T1000 (cell line): Measurements from ENCODE around the gene JAM2.
"Not testable (repeated sequence)": the region's sequence is repeated elsewhere in the genome, so short reads cannot be mapped to it uniquely, and the experiment has no call there.

Experiments used
- DNase-seq: peaks from one replicate; lab custom pipeline; 2025; ENCODE audit warnings: mixed read lengths; lab: John Stamatoyannopoulos, UW

The JAM2 gene

DNA sequence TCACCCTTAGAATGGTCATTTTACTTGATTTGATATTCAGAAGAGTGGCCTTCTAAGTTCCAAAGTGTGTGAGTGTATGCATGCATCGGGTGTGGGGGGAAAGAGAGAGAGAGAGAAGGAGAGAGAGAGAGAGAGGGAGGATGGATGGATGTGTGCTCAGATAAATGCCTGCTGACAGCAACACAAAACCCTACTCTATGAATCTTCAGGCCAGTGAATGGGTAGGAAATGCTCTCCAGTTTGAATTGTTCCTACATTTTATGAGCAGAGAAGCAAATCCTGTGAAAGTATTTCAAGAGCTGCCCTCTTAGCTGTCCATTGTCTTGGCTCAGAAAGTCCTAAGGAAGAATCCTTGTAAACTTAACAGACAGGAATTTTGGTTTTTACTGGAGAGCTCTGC lies 7.4 kb downstream of the JAM2 start:
- DNase-seq, result no peak

DNA sequence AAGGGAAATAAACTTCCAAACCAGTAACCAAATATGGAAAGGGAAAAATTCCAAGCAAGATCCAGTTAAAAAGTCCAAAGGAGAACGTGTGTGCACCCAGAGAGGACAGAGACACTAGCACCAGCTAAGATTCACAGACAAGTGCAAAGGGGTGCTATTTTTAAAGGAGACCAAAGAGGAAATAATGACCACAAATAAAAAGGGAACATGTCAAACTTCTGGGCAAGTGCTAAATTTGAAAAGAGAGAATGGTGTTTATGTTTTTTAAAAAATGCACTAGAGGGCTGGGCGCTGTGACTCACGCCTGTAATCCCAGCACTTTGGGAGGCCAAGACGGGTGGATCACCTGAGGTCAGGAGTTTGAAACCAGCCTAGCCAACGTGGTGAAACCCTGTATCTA lies 8.6 kb downstream of the JAM2 start:
- DNase-seq, result no peak

DNA sequence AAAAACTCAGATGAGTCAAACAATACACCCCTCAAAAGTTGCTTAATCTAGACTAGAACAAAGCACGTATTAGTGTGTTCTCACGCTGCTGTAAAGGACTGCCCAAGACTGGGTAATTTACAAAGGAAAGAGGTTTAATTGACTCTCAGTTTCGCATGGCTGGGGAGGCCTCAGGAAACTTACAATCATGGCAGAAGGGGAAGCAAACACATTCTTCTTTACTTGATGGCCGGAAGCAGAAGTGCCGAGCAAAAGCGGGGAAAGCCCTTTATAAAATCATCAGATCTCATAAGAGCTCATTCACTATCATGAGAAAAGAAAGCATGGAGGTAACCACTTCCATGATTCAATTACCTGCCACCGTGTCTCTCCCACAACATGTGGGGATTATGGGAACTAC lies 10.1 kb downstream of the JAM2 start:
- no peak for DNase-seq

DNA sequence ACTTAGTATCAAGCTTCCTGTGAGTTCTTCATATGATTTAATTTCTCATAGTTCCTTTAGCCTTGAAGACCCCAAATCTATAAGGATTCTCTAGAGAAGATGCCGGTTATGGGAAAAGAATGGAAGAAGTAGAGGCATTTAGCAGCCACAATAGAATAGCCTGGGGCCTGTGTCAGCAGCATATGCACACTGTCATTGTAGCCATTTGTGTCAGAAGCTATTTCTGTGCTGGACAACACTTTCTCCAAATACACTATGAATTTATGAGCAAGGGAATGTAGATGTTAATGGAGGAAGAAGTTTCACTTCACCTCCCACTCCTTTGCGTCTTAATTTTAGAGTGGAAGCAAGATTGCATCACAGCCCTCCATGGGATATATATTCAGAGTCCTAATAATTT lies 17.4 kb downstream of the JAM2 start:
- no peak for DNase-seq

DNA sequence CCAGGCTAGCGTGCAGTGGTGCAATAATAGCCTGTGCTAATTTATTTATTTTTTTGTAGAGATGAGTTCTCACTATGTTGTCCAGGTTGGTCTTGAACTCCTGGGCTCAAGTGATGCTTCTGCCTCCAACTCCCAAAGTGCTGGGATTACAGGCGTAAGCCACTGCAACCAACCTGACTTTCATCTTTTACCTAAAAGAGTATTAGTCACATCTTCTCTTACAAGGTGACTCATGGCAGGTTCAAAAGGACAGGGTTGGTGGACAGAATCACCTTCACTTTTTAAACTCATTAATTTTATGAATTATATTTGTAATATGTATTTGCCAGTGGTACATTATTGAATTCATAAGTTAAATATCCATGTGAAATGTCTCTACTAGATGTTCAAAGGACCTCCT lies 18.1 kb downstream of the JAM2 start:
- no peak for DNase-seq

DNA sequence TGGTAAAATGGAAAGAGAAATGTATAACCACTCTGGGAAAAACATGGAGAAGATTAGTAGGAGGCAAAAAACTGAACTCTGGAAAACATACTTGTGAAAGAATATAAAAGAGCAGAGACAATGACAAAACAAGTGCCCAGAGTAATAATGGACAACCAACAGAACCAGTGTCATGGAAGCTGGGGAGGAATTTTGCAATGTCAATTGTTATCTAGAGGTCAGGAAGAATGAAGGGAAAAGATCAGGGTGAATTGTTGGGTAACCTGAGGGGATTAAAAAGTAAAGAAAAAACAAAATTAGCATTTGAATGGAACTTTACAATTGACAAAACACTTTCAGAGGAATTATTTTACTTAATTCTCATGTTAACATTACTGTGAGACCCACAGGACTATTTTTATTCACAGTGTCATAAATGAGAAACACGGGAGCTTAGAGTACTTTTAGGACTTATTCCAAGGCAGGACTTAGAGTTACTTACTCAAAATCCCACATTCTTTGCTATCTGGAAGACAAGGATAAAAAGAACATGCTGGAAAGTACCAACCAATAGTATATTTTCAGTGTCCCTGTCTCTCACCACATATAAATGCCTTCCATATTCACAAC lies 19.5 kb downstream of the JAM2 start:
- no peak for DNase-seq

DNA sequence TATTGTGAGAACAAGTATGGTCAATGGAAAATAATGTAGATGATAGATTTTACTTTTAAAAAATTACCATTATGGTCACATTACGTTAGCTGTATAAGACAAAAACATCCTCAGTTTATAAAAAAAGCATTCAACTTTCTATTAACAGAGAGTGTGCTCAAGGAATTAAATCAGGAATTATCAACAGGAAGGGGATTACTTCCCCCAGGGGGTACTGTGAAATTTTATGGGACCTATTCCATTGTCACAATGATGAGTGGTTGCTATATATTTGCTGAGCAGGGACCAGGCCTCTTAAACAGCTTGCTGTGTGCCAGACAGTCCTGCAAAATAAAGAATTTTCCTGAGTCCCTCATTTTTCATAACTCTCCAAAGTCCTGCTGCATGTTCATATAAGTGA lies 21.2 kb downstream of the JAM2 start:
- DNase-seq, result no peak

DNA sequence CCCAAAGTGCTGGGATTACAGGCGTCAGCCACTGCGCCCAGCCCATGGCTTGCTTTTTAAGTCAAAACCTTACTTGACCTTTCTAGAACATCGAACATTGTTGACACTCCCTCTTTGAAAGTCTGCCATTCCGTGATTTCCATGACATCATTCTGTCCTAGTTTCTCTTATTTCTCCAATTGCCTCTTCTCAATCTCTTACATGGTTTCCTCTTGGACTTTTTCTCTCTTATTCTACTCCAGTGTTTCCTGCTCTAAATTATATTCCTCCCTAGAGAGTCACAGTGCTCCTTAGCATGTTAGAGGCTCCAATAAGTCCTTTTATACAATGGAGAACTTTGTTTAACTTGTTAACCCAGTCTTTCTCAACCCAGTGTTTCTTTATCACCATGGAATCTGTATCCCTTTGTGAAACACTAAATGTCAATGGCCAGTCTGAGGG lies 25.5 kb downstream of the JAM2 start:
- no peak for DNase-seq

DNA sequence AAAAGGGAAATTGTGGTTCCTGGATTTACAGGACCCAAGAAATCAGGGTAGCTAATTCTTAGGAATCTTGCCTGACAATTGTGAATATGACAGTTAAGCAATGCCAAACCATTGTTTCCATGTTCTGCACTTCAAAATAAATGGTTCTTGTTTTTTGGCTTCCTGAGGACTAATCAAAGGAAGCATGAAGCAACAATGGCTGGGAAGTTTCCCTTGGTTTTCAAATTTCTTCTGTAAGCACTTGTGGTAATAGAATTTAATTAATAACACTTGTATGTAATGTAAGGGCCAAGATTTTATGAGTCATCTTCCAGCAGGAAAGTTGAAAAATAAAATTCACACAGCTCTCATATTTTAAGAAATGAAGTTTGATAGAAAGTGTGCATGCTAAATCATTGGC lies 31.7 kb downstream of the JAM2 start:
- DNase-seq, result no peak

DNA sequence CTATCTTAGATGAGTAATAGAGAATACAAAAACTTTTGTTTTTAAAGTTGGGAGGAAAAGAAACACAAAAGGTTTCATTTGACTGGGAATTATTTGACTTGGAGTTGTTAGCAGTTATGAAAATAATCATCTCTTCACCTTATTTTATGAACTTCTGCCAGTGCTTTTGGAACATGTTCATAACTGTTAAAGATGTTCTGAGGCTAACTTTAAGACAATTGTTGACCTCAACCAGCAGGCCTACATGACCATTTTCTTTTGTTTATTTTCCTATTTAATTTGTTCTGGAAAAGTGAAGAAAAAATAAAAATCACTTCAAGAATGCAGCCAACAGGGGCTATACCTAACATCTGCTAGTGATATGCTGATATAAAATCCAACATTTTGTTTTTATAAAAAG lies 37.4 kb downstream of the JAM2 start:
- no peak for DNase-seq

DNA sequence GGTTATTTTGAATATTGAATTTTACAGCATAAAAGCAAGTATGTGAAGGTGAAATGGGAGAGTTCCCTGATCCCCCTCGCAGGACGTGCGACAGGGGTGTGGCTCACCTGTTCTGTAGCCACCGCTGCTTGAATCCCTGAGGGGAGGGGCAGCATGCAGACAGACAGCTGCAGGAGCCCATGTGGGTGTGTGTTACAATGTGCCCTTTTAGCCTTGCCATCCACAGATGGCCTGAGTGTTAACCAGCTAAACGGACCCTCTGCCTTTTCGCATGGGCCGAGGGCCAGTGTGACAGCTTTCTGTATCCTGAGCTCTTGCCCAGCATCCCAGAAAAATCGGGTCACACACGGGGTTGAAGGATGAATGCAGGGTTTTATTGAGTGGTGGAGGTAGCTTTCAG lies 43.3 kb downstream of the JAM2 start:
- DNase-seq, result no peak

DNA sequence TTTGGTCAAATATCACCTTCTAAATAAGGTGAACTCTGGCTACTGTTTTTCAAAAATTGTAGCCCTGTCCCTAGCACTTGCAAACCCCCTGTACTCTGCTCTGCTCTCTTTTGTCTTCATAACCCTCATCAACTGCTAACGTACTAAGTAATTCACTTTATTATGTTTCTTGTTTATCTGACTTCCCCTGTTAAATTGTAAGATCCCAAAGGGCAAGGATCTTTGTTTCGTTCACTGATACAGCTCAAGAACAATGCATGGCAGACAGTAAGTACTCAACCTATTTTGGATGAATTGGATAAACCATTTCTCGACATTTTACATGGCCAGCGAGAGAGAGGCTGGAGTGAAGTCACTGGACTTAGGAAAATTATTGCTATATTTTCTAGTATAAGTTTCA lies 48.7 kb downstream of the JAM2 start:
- no peak for DNase-seq

DNA sequence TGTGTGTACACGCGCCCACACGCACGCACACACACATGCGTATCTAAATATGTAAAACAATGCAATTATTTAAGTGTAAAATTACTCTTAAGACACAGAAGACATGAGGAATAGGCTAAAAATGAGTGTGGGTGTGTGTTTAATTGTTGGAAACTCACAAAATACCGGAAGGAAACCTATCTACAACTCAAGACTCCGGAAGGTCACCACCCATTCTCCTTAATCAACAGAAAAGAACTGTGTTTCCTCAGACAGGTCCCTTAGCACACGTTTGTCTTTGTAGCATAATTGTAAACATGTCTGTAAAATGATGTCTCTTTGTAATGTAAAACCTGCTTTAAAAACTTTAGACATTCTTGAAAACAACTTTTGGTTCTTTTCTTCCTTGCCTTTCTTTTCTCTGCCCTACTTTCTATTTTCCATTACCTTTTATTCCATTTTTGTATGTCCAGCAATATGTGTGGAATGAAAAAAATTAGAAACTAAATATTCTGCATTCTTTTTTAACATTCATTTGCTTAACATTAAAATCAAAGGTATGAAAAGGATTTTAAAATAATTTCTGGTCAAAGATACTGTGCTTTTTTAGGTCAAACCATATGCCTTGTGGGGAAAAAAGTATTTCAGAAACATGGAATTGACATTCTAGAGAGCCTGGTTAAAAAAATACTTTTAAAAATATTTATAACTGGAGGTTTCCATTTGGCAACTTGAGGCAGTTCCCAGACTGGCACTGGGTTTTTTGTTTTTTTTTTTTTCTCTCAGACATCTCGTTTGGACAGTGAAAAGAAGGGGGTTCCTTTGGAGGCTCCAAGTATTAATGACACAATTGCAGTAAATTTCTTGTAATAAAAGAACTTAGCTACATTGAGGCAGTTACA lies 49.5 kb downstream of the JAM2 start:
- DNase-seq, result no peak

DNA sequence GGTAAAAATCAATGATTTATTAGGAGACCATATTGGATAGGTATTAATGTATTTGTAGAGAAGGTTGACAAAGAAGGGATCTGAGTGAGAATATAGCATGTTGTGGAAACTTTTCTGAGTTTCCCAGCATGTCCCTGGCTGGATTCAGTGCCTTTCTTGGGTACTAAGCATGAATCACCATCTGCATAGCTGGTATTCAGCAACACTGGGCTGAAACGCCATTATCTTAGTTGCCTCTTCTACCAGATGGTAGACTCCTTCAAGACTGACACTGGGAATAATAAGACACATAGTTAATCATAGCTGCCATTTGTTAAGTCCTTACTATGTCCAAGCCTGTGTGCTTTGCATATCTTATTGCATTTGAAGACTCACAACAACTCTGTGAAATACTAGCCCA lies 50.2 kb downstream of the JAM2 start:
- no peak for DNase-seq

DNA sequence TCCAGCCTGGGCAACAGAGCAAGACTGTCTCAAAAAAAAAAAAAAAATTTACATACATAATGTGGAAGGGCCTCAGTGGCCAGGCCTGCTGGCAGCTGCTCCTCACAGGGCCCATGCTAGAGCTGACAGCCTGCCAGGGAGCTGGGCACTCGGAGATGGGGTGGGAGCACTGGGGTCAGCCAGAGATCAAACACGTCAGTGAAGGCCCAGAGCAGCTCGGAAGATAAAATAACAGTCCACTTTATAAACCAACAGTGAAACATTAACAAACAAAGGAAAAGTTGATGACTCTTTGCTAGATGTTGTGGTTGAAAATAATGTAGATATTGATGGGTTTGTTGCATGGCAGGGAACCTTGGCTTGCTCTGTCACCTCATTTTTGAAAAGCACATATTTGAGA lies 52.9 kb downstream of the JAM2 start:
- no peak for DNase-seq

DNA sequence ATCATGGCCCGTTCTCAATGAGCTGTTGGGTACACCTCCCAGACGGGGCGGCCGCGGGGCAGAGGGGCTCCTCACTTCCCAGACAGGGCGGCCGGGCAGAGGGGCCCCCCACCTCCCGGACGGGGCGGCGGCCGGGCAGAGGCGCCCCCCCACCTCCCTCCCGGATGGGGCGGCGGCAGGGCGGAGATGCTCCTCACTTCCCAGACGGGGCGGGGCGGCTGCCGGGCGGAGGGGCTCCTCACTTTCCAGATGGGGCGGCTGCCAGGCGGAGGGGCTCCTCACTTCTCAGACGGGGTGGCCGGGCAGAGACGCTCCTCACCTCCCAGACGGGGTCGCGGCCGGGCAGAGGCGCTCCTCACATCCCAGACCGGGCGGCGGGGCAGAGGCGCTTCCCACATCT lies 56.4 kb downstream of the JAM2 start:
- DNase-seq, result not testable (repeated sequence)

DNA sequence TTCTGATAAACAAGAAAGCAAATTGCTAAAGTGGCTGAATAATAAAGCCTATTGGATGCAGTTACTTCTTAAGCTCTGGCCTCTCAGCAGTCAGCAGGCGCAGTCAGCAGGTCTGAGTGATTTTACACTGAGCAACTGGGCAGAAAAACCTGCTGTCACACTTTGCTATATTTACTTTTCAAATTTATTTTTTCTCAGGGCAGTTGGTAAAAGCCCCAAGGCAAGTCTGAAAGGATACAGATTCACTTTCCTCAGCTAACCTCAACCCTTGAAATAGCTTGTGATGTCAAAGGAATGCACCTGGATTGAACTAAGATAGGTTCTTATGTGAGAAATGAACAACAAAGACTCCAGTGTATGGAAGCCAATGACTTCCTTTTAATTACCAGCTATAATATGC lies 61.7 kb downstream of the JAM2 start:
- no peak for DNase-seq

DNA sequence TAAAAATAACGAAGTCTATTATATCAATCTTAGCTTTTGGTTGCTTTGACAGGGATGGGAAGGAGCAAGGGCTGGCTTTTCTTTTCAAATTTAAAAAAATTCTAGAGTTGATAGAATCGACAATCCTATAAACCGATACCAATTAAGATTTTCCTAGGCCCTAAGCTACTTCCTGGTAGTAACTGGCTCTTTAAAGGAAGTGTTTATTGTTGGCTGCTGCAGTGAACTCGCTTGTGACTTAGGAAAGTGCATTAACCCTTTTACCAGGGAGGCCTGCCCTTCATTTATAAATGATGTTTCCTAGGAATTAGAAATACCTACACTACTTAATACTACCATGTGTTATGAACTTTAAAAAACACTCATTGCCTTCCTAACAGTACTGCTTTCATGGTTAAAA lies 62.5 kb downstream of the JAM2 start:
- DNase-seq, result no peak

DNA sequence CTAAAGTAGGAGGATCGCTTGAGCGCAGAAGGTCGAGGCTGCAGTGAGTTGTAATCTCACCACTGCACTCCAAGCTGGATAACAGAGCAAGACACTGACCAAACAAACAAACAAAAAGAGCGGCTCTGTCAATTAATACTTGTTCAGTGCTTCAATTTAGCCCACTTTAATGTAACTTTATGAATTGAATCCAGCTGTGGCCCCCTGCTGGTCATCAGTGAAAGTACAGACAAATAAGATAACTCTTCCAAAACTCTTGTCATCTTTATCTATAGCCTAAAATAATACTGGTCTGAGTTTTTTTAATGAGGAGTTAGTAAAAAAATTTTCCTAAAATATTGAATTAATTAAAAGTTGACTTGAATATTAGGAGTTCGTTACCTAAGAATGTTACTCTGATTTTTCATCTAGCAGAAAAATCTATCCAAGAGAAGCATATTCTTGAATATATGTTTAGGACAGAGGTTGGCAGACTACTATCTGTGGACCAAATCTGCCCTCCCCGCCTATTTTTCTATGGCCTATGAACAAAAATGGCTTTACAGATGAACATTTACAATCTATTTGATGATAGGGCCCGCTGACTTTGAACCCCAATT lies 69.5 kb downstream of the JAM2 start:
- DNase-seq, result peak; percentile 9

DNA sequence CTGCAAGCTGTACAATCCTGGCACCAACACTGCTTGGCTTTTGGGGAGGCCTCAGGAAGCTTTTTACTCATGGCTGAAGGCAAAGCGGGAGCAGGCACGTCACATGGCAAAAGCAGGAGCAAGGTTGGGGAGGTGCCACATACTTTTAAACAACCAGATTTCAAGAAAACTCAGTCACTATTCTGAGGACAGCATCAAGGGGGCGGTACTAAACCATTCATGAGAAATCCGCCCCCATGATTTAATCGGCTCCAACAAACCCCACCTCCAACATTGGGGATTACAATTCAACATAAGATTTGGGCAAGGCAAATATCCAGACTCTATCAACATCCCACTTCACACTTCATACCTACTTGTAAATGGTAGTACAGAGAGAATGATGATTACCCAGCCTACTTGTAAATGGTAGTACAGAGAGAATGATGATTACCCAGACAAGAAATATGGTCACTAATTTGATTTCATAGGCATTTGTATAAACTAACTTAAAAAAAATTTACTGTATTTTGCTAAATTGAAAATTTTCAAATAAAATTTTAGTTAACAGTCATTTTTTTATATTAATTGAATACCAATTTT lies 70.7 kb downstream of the JAM2 start:
- DNase-seq, result no peak

DNA sequence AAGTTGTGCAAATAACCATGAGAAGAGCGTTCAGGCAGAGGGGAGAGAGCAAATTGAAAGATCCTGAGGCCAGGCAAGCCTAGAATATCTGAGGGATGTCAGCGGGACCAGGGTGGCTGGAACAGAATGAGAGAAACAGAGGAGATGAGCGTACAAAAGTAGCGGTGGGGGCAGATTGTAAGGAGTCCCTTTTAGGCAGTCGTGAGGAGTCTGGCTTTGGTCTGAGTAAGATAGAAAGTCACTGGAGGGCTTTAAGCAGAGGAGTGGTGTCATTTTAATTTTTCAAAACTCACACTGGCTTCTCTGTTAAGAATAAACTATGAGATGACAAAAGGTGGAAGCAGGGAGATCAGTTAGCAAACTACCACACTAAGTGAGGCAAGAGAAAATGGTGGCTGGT lies 71.5 kb downstream of the JAM2 start:
- DNase-seq, result no peak

DNA sequence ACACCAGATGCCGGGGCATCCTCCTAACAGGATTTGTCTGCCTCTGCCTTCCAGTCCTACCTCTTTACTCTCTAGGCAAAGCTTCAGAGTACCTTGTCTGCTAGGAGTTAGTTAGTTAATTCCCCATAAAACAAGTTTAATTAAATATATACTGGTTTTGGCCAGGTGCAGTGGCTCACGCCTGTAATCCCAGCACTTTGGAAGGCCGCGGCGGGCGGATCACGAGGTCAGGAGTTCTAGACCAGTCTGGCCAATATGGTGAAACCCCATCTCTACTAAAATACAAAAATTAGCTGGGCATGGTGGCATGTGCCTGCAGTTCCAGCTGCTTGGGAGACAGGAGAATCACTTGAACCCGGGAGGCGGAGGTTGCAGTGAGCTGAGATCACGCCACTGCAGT lies 75.0 kb downstream of the JAM2 start:
- not testable (repeated sequence) for DNase-seq
